Caco-2 (cell line): Measurements from ENCODE around the gene MAGEB1. TPM values are rescaled to one million over a fixed set of nuclear protein-coding genes. Genes with fewer than 3 reads are reported as not detected.

Experiments used
- BruUV-seq: library from RNA; stranded (reverse); fragments of 400-500 nt; replicated peaks from 2 replicates; lab custom pipeline; 2021; lab: Mats Ljungman, UMichigan
- CTCF ChIA-PET: fragments of 300-600 bp; sonication (Branson Sonifier 250); formaldehyde crosslinking; loops from one replicate; lab custom pipeline; 2022; ENCODE audit warnings: antibody characterized with exemption; lab: Charles Lee
- POLR2A ChIA-PET: fragments of 300-600 bp; sonication (Branson Sonifier 250); formaldehyde crosslinking; loops from one replicate; lab custom pipeline; 2022; ENCODE audit warnings: antibody characterized with exemption; lab: Charles Lee
- DNase-seq, 2 experiments: peaks; one replicate each; pipeline versions ENCODE4 v3.0.0 to v3.0.0-alpha.2; 2020 to 2022
- H3K27me3 ChIP-seq: replicated peaks from 2 replicates; pipeline ENCODE4 v1.6.0; 2011; ENCODE audit warnings: low read length; ENCODE audit not compliant: control insufficient read depth, insufficient read depth
- H3K36me3 ChIP-seq: 2 replicates; pipeline ENCODE4 v1.5.1; 2011; ENCODE audit warnings: low read length; ENCODE audit not compliant: control insufficient read depth, insufficient read depth
- H3K4me1 ChIP-seq: fragments of 250-450 bp; sonication (Bioruptor Pico); 2 replicates; pipeline ENCODE4 v1.5.1; 2020; ENCODE audit warnings: mild to moderate bottlenecking
- H3K4me3 ChIP-seq: 2 replicates; pipeline ENCODE4 v1.5.1; 2011; ENCODE audit warnings: low read depth, mild to moderate bottlenecking, control low read depth, low read length
- H3K9me3 ChIP-seq: fragments of 250-450 bp; sonication (Bioruptor Pico); 2 replicates; pipeline ENCODE4 v1.5.1; 2020; ENCODE audit warnings: mild to moderate bottlenecking, moderate library complexity
- H3K27ac Mint-ChIP-seq: one replicate; pipeline ENCODE4 v1.8.0; 2022; ENCODE audit warnings: mixed read lengths; ENCODE audit not compliant: unreplicated experiment
- H3K27me3 Mint-ChIP-seq: one replicate; pipeline ENCODE4 v1.8.0; 2022; ENCODE audit warnings: mixed read lengths; ENCODE audit not compliant: insufficient read depth, unreplicated experiment
- H3K36me3 Mint-ChIP-seq: one replicate; pipeline ENCODE4 v1.8.0; 2022; ENCODE audit warnings: mild to moderate bottlenecking, mixed read lengths; ENCODE audit not compliant: insufficient read depth, unreplicated experiment
- H3K4me1 Mint-ChIP-seq: one replicate; pipeline ENCODE4 v1.8.0; 2022; ENCODE audit warnings: low read depth, mixed read lengths; ENCODE audit not compliant: unreplicated experiment
- H3K4me3 Mint-ChIP-seq: one replicate; pipeline ENCODE4 v1.8.0; 2022; ENCODE audit warnings: mild to moderate bottlenecking, moderate library complexity, mixed read lengths; ENCODE audit not compliant: unreplicated experiment
- H3K9me3 Mint-ChIP-seq: one replicate; pipeline ENCODE4 v1.8.0; 2022; ENCODE audit warnings: mixed read lengths; ENCODE audit not compliant: unreplicated experiment
- CTCF ChIP-seq, 2 experiments: fragments of 200-600 bp in 1 of 2; IDR thresholded peaks; 1 replicate in 1 of 2; 2 replicates in 1 of 2; pipeline versions ENCODE4 v1.5.1 to v1.8.0; 2011 to 2022; ENCODE audit warnings: antibody characterized with exemption in 1 of 2, control low read depth in 1 of 2, inconsistent platforms in 1 of 2, low read depth in 1 of 2, low read length in 1 of 2, mild to moderate bottlenecking in 1 of 2, moderate library complexity in 1 of 2; ENCODE audit not compliant: insufficient read depth in 1 of 2, severe bottlenecking in 1 of 2, unreplicated experiment in 1 of 2
- intact Hi-C: fragments of 100-400 bp; cut with micrococcal nuclease; formaldehyde crosslinking; loops from one replicate; pipeline ENCODE4 v1.10.0; 2022; ENCODE audit not compliant: unreplicated experiment
- total RNA-seq: library from RNA; stranded (reverse); gene quantifications from 2 replicates; pipeline ENCODE4 v1.2.3, GENCODE V29; 2022

Gene MAGEB1
- total RNA-seq, 1 experiment from 2014 or later: not detected

GRCh38 chrX:30241724-30242415 is 5.1 kb upstream of the MAGEB1 start, which contains the start of gene MAGEB4:
Gene MAGEB4 (plus strand): TSS chrX:30242000. CDS start chrX:30242136, 136 bp downstream.
- Mint-ChIP-seq H3K36me3 (no peaks in the 10 kb centered on the region), H3K9me3 (no peaks in the 10 kb centered on the region), H3K27ac (no peak within 1 kb of the TSS), H3K27me3 (peaks cover 3% of the 10 kb centered on the region), H3K4me3 (no peak within 1 kb of the TSS), H3K4me1 (no peaks in the 10 kb centered on the region)
- no peaks in the 10 kb centered on the region for H3K27me3 ChIP-seq
- TF ChIP-seq CTCF (IDR thresholded peaks at IDR 0.05; ENCODE audit: insufficient read depth in 1 of 2, low read depth in 1 of 2, low read length in 1 of 2, severe bottlenecking in 1 of 2, unreplicated experiment in 1 of 2): no peak
- ChIA-PET POLR2A (no interaction called here), CTCF (no interaction called here)
- BruUV-seq: no TSS peak
- intact Hi-C loops: no loop called here
- no peak within 1 kb of the TSS for H3K4me3 ChIP-seq
- no peak for DNase-seq
- H3K36me3 ChIP-seq: no peaks in the 10 kb centered on the region
- H3K4me1 ChIP-seq: no peaks in the 10 kb centered on the region
- no peaks in the 10 kb centered on the region for H3K9me3 ChIP-seq

GRCh38 chrX:30248854-30249253 is 1.9 kb downstream of the MAGEB1 start:
- no peak for DNase-seq
- no peaks in the 10 kb centered on the region for H3K36me3 ChIP-seq
- no TSS peak for BruUV-seq
- no peaks in the 10 kb centered on the region for H3K4me1 ChIP-seq
- no peaks in the 10 kb centered on the region for H3K36me3 Mint-ChIP-seq
- ChIA-PET CTCF (no interaction called here), POLR2A (no interaction called here)
- no peak overlapping the region for H3K4me3 ChIP-seq
- H3K27me3 ChIP-seq: no peaks in the 10 kb centered on the region
- intact Hi-C loops: no loop called here
- H3K9me3 ChIP-seq: no peaks in the 10 kb centered on the region
- no peak overlapping the region for H3K4me3 Mint-ChIP-seq
- TF ChIP-seq CTCF (IDR thresholded peaks at IDR 0.05; ENCODE audit: insufficient read depth in 1 of 2, low read depth in 1 of 2, low read length in 1 of 2, severe bottlenecking in 1 of 2, unreplicated experiment in 1 of 2): no peak
- H3K27me3 Mint-ChIP-seq: no peaks in the 10 kb centered on the region
- H3K27ac Mint-ChIP-seq: no peak overlapping the region
- H3K9me3 Mint-ChIP-seq: no peaks in the 10 kb centered on the region
- H3K4me1 Mint-ChIP-seq: no peaks in the 10 kb centered on the region

- no peaks in the 10 kb centered on the region for H3K36me3 Mint-ChIP-seq
- no peak for TF ChIP-seq CTCF (IDR thresholded peaks at IDR 0.05; ENCODE audit: insufficient read depth in 1 of 2, low read depth in 1 of 2, low read length in 1 of 2, severe bottlenecking in 1 of 2, unreplicated experiment in 1 of 2)
- no peak overlapping the region for H3K4me3 Mint-ChIP-seq
Measured at GRCh38 chrX:30253257-30253656, 6.3 kb downstream of the MAGEB1 start.

More at GRCh38 chrX:30253257-30253656, 6.3 kb downstream of the MAGEB1 start:
- Histone ChIP-seq H3K27me3 (no peaks in the 10 kb centered on the region), H3K4me3 (no peak overlapping the region), H3K9me3 (no peaks in the 10 kb centered on the region), H3K4me1 (no peaks in the 10 kb centered on the region), H3K36me3 (no peaks in the 10 kb centered on the region)
- H3K27ac Mint-ChIP-seq: no peak overlapping the region
- no TSS peak for BruUV-seq
- H3K9me3 Mint-ChIP-seq: no peaks in the 10 kb centered on the region
- intact Hi-C loops: no loop called here
- no peak for DNase-seq
- CTCF ChIA-PET: no interaction called here
- POLR2A ChIA-PET: no interaction called here
- H3K4me1 Mint-ChIP-seq: no peaks in the 10 kb centered on the region
- peaks cover 3% of the 10 kb centered on the region for H3K27me3 Mint-ChIP-seq
